GM19238 (cell line): ENCODE results near the gene SACM1L.

Source experiments
- DNase-seq: peaks from one replicate; pipeline ENCODE4 v3.0.0; 2011; ENCODE audit warnings: low spot score; ENCODE audit not compliant: insufficient read length

SACM1L gene

DNA sequence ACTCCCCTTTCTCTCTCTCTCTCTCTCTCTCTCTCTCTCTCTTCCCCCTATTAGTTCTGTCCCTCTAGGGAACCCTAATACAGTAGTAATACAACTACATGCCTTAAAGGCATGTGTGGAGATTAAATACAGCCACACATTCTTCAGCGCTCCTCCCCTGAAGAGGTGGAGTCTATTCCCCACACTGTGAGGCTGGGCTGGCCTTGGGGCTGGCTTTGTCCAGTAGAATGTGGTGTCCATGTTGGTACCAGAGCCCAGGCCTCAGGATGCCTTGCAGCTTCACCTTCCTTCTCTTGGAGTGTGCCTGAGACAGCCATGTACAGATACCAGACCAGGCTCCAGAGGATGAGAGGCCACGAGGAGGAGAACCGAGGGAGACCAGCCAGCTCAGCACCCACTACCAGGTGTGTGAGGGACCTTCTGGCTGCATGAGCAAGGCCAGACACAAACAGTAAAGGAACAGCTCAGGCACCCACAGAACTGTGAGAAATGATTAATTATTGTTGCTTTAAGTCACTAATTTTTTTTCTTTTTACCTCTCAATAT, 96.5 kb downstream of the SACM1L start:
- no peak for DNase-seq

DNA sequence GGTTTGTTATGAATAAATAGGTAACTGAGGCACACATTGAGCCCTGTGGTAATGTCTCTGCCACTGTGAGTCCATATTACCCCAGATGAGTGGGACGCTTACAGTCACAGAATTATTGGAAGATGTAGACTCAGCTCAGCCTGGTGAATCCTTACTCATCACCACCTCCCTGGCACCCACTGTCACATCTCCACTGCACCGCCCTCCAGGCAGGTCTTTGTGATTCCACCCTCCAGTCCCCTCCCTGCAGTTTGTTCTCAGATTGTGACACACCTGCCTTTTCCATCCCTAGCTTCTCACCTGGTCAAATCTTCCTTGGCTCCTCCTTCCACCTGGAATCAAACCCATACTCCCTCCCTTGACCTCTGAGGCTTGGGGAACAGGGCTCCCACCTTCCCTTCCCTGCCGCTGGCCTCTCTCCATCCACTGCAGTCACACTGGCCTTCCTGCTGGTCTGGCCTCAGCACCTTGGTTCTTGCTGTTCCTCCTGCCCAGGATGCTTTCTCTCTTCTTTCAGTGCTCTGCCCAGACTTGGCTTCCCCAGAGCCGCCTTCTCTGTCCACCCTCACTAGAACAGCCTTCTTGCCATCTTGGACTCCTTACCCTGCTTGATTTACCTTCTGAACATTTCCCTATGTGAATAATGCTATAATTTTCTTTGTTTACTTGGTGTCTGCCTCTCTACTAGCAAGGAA, 97.8 kb downstream of the SACM1L start:
- no peak for DNase-seq

DNA sequence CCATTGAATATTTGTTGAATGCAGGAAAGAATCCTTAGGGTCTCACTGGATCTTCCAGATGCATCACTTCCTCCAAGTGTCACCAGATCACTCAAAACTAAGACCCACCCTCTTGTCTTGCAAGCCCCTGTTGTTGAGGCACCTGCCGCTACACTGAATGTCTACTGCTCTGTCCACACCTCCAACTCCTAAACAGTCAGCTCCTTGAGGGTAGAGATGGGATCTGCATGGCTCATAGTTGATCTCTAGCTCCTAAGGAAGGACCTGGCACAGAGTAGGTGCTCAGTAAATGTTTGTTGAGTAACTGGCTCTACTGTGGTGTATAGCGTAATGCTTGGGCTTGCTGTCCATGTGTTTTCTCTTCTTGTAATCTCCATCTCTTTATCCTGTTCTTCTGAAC, 98.4 kb downstream of the SACM1L start:
- DNase-seq, result no peak

DNA sequence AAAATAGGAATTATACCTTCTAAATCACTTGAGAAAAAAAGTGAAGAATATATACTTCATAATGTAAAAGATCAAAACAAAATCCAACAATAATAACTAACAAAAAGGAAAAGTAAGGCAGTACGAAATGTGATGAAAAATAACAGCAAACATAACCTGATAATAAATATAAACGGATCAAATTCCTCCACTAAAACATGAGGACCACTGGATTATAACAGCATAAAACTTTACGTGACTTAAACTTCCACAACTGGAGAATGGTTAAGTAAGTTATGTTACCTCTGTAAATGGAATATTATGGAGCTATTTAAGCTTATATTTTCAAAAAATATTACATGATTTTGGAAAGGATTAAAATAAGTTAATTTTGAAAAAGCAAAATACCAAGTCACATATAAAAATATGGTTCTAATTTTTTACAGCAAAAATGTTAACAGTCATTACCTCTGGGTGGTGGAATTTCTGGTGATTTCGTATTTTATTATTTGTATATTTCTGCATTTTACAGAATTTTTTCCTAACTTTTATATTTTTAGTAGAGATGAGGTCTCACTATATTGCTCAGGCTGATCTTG, 100.1 kb downstream of the SACM1L start:
- DNase-seq, result no peak

DNA sequence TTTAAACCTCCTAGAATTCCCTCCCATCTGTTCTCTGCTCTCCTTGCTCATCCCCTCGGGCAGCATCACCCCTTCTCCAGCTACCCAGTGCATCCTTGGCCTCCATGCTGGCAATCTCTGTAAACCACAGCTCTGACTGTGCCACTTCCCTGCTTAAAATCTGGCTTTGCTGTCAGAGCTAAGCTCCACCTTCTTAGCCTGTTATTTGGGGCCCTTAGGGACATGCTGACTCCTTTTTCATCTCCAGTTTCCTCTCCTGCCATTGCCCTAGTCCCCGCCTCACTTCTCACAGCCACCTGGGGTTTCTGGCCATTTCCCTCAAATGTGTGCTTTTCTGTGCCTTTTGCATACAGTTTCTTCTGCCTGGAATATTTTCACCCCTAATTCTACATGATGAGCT, 101.4 kb downstream of the SACM1L start:
- DNase-seq, result no peak

GRCh38 chr3:45792036-45792435, 102.8 kb downstream of the SACM1L start:
- no peak for DNase-seq

GRCh38 chr3:45792516-45793172, 103.4 kb downstream of the SACM1L start:
- no peak for DNase-seq

DNA sequence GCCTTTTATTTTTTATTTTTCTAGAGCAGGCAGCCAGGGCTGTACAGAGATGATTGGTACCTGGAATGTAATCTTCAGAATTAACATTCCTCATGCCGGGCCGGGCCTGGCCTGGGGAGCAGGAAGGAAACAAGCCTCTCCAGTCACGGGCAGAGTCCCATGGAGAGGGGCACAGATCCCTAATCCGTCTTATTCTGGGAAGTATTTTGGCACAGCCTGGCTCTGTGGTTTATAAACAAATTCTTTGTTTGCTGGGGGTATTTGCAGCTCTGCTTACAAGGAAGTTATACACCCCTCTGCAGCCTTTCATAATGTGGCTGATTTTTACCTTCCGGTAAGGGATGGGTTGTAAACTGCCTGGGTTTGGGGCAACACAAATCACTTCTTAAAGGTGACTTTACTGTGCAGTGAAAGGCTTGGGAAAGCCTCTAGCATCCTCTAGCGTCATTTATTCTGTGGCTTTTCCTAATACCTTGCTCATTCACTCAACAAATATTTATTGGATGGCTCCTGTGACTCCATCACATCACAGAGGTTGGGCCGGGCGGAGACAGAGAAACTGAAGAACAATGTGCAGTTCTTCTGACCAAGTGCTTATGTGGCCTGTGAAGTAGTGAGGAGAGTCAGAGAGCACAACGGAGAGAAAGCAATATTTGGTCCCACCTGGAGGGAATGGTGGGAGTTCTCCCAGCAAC, 104.4 kb downstream of the SACM1L start:
- DNase-seq, result no peak

DNA sequence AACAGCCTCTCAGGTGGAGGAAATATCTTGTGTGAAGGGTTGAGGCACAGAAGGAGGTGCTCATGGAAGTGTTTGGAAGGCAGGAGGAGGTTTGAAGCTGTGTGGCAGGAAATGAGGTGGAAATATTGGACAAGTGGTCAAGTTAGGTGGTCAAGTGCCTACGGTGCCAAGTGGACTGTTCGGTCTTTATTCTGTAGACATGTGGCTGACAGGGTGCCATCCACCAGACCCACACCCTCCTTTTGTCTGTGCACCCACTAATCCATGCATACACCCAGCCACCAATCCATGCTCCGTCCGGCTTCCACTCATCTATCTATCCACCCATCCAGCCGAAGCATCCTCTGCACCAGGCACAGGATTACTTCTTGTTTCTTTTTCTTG, 105.0 kb downstream of the SACM1L start:
- no peak for DNase-seq

GRCh38 chr3:45794660-45795059, 105.5 kb downstream of the SACM1L start:
- no peak for DNase-seq
